ENCODE measurements around the gene LY6G6C.

Gene LY6G6C

DNA sequence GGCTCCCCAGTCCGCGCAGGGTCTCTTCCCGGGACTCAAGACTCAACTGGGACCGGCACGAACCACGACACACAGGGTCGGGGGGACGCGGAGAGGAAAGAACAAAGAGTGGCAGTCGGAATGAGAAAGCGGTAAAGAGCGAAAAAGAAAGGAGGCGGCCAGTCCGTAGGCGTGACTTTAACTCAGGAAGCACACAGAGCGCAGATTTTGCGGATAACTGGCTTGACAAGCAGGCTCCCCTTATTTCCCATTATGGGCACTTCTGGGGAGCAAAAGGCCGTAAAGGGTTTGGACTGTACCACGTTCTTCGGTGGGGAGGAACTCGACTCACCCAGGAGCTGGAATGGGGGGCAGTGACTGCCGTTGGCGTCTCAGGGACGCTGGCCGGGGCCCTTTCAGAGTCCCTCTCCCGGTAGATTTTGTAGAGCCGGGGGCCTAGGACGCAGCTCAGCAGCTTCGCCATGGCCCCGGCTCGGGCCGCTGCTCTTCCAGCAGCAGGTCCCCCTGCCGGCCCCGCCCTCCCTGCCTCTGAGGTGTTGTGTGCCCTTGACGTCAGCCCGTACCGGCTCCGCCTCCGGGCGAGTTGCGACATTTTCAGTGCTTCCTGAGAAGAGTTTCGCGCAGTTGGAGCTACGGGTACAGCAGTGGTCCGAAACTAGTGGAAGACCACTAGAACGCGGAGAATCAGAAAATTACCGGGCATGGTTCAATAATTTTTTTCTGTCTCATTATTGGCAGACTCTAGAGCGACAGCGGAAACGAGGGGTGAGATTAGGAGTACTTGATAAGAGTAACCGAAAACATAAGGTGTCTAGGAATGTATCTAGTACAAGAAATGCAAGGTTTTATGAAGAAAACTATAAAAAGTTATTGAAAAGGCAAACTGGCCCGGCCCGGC, 18.5 kb downstream of the LY6G6C start, which contains the start of gene ABHD16A:
TSS of gene ABHD16A (minus strand) at position 506 of the 898 bp plus-strand sequence. CDS start at position 463, 43 bp downstream.
- DNase-seq = peak; percentile 96

DNA sequence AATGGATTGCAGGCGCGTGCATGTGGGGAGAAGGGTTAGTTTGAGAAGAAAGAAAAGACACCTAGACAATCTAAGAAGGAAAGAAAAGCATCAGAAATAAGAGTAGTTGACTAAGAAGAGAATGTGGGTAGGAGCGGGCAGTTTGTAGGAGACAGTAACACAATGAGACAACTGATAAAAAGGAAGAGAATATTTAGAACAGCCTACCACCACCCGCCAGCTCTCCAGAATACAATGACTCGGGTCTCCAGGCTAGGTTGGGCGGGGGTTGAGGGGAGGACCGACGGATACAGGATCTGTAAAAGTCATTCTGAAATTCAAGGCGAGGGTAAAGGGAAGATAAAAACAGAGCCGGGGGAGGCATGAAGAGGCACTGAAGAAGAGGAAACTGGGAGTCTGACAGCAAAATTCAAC, 19.1 kb downstream of the LY6G6C start:
- DNase-seq = no peak

DNA sequence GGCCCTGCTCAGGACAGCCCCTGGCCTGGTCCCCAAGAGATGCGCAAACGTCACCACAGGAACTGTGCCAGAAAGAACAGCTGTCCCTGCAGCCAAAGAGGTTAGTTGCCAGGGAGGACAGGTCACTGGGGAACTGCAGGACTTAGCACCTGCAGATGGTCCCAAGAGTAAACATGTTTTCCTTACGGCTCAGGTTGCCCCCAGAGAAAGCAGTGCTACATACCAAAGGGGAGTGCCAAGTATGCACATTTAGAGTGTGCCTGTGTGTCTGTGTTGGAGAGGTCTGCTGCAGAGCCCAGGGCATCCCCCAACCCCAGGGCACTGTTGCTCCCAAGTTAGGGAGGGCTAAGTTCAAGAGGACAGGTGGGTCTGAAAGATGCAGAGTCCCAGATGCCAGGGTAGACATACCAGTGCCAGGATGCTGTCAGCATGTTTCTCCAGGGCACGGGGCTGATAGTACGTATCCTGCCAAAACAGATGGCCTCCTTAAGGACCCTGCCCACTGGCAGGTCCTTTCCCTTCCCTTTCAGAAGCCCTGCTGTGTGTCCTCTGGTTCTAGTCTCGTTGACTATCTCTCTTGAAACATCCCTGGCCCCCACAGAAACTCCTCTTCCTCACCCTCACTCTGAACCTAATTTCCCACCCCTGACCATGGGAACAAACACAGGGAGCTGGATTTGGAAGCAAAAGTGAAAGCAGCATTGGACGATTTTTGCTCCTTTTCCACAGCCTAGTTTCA, 19.7 kb downstream of the LY6G6C start:
- no peak for DNase-seq

DNA sequence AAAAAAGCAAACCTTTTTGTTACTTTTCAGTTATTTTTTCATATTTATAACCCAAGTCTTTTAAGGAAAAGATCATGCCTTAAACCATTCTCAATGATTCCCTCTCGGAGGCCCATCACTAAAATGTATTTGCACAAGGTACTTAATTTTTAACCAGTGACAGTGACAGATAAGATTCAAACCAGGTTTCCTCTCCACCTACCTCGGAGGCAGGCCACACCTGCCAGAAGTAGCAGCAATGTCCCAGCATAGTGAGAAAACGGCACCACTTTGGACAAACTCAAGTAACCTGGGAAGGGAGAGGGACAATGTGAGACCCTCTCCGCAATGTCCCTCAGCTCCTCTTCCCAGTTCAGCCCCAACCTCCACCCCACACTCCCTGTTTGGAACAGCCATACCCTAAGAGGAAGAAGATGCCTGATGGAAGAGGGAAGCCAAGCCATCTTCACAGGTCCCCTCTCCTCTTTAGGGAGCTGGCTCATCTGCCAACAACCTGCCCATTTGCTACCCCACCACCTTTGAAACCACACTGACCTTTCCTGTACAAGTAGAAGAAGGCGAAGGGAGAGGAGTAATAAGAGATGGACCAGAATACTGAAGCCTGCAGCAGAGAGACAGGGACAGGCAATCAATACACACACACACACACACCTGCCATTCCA, 20.7 kb downstream of the LY6G6C start:
- no peak for DNase-seq

DNA sequence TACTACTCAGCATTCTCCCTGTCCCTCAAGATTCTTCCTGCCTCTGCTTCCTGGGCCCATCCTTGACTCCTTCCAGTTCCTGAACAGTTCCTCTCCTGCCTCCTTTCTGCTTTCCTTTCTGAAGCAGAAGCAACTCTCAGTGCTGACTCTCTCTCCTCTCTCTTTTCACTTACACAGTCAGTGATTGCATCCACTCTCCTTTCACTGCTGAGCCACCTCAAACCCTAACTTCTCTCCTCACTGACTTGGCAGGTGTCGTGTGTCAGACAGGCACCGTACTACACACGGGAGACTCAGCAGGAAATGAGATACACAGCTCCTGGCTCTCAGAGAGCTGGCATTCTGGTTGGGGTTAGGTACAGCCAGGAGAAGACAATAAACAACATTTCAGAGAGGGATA, 24.0 kb downstream of the LY6G6C start:
- no peak for DNase-seq

DNA sequence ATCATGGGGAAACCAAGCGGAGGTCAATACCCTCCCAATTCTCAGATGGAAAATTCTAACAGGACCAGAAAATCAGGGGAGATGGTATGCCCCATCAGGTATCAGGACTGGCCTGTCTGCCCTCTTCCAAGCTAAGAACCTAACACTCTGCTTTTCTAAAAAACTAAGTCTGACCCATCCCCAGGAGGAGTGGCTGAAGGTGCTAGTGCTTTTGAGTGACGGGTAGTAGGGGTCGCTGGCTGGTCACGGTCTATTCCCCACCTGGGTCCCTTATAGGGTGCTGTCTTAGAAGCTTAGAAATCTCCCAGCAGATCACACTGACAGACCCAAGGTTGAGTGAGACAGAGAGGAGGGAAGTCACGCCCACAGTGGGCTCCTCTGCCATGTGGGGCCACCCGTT, 28.0 kb downstream of the LY6G6C start:
- DNase-seq = no peak

DNA sequence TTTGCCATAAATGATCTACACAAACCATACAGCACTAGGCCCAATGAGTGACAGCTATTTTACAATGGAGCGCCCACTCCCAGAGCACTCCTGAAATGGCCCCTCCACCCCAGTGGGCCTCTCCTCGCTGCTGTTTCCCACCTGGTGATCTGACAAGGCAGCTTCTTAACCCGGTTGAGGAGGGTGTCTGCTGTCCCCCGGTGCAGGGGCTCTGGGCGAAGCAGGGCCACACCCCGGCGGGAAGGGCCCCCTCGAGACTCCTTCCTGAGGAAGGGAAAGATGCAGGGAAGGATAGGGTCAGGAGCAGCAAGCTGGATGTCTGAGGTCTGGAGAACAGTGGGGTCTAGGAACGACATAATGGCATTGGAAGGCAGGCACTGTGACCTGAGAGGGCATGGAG, 28.7 kb downstream of the LY6G6C start:
- DNase-seq = no peak

DNA sequence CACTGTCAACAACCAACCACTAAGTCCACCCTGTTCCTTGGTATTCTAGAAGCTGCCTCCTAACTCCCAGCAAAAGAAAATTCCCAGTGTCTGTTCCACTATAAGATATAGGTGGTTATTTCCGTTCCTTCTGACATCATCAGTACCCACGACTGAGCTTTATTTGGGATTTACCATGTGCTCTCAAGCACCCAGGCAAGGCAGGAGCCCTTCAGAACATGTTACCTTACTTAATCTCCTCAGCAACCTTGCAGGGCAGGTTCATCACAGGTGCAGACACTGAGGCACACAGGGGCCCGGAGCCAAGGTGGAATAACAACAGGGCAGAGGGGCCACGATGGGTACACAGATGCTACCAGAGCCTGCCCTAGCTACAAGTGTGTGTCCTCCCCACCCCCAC, 29.2 kb downstream of the LY6G6C start:
- no peak for DNase-seq

DNA sequence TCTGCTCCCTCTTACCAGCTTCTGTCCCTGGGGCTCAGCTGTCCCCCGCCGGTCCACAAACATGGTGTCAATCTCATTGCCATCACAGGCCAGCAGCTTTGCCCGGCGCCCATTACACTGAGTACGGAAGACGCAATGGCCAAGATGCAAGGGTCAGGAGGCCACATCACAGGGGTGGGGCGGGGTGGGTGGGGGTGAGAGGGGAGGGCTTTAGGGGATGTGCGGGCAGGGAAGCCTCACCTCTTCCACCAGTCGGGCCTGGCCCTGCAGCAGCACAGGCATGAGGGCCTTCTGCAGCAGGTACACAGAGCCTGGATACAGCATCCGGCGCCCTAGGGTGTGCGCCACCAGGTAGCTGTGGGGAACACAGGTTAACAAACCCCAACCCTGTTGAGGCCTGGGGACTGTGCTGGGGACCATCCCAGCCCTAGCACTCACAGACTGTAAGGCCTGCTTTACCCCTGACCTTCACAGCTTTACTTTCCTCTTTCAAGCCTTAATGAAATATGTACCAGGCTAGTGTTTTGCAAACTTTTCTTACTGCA, 29.9 kb downstream of the LY6G6C start:
- DNase-seq = no peak

DNA sequence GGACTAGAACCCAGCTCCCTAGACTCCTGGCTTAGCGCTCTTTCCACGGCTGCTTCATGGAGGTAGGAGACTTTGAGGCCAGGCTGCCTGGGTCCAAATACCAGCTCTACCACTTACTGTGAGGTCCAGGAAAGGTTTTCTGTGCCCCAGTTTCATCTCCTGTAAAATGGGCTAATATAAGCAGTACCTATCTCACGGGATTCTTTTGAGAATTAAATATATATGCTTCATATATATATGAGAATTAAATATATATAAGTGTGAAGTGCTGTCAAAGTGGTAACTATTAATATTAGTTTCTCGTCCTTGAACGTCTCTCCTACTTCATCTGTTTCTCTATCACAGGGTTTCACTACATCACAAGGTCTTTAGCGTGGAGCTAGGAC, 30.5 kb downstream of the LY6G6C start:
- DNase-seq = no peak

DNA sequence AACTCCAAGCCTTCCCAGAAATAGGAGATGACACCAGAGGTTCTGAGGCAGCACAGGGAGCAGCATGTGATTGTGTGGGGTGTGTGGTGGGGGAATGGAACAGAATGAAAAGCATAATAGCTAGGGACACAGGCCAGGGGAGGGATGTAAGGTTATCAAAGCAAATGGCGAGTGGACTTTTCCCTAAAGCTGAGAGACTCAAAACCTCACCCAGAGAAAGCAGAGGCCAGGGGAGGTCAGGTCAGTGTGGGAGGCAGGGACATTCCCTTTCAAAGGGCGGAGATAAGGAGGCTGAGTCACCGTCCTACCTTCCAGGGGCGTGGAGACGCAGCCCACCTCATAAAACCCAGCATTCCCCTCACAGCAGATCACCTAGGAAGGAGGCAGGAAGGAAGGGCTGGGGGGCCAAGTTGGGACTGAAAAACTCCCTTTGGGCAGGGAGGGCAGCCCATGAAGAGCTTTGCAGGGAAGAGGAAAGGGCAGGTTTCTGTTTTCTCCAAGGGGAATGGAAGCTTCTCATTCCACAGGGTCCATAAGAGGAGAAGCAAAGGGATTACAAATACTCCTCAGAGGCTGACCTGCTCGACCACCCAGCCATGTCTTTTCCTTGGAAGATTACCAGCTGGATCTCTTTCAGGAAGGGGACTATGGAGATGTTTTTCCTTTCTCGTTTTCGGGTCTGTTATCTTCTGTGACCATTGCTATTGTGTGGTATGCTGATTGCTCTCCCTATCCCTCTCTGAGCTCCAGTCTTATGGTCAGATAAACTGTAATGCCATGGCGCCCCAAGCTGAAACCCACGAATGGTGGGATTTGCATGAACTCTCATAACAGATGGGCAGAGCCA, 31.1 kb downstream of the LY6G6C start:
- DNase-seq = no peak

DNA sequence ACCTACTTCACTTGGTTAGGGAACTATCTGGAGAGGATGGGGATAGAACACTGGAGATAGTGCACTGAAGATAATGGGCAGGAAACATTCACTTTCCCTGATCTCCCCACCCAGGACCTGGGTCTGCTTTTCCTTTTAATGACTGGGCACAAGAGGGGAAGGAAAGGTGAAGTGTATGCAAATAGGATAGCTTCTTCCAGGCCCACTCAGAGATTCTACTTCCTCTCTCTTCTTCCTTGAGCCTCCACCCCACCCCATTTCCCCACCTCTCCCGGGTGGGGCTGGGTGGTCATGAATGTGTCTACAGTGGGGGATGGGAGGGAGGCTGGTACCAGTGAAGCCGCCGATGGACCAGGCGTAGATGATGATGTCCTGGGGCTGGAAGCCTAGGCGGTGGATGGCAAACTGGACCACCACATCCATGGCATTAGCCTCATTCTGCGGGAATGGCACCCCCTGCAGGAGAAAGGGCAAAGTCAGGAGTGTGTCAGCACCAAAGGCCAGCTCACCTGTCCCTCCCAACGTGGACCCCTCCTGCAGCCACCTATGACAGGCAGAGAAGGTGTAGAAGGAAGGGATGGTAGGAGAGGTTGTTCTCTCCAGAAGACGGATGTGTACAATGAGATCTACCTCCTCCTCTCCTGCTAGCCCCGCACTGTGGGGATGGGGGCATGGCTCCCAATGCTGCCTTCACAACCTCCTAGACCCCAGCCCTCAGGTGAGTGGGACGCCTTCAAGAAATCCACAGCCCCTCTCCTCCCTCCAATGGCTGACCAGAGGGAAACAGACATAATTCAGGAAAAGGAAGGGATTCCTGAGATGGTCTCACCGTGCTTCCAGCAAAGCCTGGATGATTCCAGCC, 32.1 kb downstream of the LY6G6C start:
- DNase-seq = no peak

DNA sequence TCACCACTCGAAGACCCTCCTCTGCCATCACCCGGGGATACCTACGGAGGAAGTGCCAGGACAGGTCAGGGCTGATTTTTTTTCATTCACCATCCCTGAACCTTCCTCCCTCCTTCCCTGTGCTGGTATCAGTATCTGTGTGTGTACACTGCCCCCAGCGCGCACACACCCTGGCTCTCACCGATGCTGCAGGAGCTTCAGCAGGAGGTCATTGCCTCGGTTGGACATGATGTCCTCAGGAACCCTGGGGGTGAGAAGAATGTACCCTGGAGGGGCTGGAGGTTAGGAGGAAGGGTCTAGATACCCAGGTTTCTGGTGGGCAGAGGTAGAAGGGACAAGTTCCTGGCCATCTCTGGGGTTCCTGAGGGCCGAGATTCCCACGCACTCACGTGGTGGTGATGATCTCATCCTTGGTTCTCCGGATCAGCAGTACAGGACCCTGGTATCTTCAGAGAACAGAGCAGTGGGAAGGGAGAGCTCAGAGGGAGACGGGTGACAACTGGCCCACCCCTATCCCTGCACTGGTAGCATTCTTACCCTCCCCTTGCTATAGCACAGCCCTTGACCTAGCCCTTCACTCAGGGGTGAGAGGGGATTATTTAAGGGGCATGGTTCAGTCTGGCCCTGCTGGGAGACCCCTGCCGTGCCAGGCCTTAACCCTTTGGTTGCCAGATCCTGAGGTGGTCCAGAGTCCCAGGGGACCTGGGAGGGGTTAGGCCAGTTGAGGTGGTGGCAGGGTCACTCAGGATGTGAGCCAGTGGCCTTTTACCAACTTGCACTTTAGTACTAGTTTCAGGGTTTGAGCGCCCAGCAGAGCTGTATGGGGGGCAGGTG, 33.5 kb downstream of the LY6G6C start:
- no peak for DNase-seq

DNA sequence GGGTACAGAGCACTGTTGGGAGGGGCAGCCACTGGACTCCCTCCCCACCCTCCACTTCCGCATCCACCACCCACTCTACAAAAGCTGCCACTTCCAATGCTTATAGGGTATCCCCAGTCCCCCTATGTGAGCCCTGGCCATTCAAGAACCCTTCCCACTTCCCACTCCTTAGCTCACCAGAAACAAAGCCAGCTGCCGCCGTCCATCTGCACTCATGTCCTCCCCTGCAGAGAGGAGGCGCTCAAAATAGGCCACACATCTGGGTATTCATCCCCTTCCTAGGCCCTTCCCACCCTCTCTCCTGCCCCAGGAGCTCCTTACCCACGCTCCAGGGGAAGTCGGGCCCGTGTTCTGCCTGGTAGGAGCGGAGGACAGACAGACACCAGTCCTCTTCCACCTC, 34.2 kb downstream of the LY6G6C start:
- DNase-seq = no peak

DNA sequence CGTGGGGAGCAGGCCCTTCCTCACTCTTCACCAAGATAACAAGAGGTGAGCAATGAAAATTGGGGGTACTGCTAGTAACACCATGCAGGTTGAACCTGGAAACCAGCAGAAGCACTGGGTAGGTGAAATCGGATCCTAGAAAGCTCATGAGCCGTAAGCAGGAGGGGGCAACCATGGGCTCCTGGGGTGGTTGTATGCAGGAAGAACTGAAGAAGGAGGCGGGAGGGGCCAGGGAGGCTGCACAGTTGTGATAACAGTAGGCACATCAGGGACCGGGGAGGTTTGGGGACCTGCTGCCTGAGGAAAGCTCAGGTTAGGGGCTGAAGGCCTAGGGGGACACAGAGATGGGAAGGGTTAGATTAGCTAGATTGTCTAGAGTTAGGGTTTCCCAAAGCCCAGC, 35.1 kb downstream of the LY6G6C start:
- DNase-seq = no peak

DNA sequence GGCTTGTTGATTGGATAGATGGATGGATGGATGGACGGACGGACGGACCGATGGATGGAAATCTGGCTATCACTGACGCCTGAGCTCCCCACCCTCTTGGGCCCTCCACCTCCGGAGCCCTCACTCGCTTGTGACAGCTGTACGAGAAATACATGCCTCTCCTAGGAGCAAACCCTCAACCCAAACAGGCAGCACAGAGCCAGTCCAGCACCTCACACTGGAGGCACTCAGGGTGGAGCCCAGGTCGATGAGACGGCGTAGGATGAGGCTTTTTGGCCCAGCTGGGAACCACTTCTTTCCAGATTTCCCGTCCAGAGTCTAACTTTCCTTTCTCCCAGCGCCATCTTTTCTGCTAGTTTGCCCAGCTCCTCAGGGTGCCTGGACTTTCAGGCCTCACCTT, 38.0 kb downstream of the LY6G6C start:
- DNase-seq = no peak

DNA sequence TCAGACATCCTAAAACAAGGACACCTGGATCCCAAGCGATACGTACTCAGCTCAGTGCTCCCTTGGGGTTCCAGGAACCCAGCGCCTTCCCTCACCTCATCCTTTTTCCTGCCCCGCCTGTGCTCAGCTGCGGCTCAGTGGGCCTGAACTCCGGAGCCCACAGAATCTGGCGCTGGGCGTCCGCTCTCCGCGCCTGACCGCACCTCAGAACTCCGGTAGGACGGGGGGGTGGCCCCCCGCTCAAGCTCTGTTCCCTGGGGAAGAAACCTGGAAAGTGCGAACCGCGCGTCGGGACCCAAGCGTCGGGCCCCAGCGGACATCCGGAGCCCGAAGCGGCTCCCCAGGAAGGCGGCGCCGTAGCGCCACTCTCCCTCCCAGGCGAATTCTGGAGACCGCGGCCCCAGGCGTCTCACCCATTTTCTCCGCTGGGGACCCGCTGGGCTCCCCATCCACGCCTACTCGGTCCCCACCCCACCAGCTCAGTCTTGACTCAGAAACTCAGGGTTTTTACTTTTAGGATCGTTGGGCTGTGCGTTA, 40.3 kb downstream of the LY6G6C start:
- DNase-seq = no peak

DNA sequence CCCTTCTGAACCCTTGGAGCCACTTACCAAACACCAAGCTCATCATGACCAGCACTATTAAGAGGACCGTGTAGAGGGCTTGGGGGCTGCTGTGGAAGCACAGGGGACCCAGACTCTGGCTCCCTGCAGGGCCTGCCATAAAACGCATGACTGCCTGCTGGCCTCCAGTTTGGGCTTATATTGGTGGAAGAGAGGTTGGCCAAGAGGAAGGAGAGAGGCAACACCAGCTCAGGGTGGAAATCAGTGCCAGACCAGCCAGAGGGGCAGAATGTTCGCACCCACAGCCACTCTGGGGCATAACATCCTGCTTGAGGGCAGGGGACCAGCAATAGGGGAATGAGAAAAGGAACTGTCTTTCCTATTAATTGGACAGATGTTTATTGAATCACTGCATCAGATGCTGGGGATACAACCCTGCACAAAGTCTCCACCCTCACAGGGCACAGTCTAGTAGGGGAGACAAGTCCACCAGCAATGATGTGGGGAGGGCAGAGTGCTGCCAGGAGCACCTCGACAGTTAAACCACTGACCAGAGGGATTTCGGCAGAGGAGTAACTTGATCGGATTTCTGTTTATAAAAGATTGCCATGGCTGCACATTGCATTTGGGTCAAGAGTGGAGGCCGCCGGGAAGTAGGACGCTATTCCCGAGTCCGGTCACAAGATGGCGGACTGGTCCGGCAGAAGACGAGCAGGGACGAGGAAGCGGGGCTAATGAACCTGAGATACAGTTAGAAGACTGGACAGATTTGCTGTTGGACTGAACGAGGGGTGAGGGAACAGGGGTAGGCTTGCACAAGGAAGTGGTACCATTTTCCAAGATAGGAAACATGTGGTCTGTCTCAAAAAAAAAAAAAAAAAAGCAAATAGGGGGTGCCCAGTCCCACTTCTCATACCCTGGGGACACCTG, 41.1 kb downstream of the LY6G6C start, which contains the start of gene LY6G5C:
TSS of gene LY6G5C (minus strand) at position 842 of the 909 bp plus-strand sequence. CDS start at position 148, 694 bp downstream.
- DNase-seq = no peak

DNA sequence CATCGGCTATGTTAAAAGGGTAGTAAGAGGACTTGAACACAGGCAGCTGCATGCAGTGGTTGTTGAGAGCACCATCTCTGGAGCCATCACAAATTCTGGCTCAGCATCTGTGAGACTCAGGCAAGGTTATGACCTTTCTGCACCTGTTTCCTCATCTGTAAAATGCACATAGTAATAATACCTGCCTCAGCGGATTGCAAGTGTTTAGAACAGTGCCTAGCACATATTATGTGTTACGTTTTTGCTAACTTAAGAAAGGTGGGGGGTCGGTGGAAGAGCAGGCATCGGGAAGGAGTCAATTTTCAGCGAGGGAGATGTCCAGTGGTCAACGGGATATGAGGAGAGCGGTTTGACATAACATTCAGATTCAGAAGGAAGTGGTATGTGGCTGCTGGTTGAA, 43.6 kb downstream of the LY6G6C start:
- no peak for DNase-seq
